Immature natural killer cell (primary cell): ENCODE data around the gene ZBTB3. TPM values are rescaled to one million over a fixed set of nuclear protein-coding genes. Genes with fewer than 3 reads are reported as not detected.
A peak's percentile ranks its signal among the peaks of the same experiment; 100 is the strongest.

ENCODE experiments used
- DNase-seq, 3 donors: peaks; one replicate each; pipeline ENCODE4 v3.0.0; 2022; ENCODE audit warnings: mixed read lengths in 1 of 3
- H3K27ac Mint-ChIP-seq, 6 donors: one replicate each; pipeline ENCODE4 v1.8.0; 2020; ENCODE audit warnings: mixed read lengths in 6 of 6, mild to moderate bottlenecking in 5 of 6, inconsistent platforms in 4 of 6, moderate library complexity in 3 of 6
- H3K27me3 Mint-ChIP-seq, 3 donors: one replicate each; pipeline ENCODE4 v1.8.0; 2020 to 2021; ENCODE audit warnings: low read depth in 3 of 3, mild to moderate bottlenecking in 3 of 3, mixed read lengths in 3 of 3, moderate library complexity in 3 of 3, inconsistent platforms in 1 of 3
- H3K36me3 Mint-ChIP-seq, 3 donors: one replicate each; pipeline ENCODE4 v1.8.0; 2020; ENCODE audit warnings: mixed read lengths in 3 of 3, inconsistent platforms in 2 of 3, mild to moderate bottlenecking in 2 of 3
- H3K4me1 Mint-ChIP-seq, 2 donors: one replicate each; pipeline ENCODE4 v1.8.0; 2020; ENCODE audit warnings: inconsistent platforms in 2 of 2, mild to moderate bottlenecking in 2 of 2, mixed read lengths in 2 of 2, moderate library complexity in 1 of 2
- H3K4me3 Mint-ChIP-seq, 5 donors: one replicate each; pipeline ENCODE4 v1.8.0; 2020; ENCODE audit warnings: mild to moderate bottlenecking in 5 of 5, mixed read lengths in 5 of 5, inconsistent platforms in 3 of 5, moderate library complexity in 3 of 5
- H3K9me3 Mint-ChIP-seq, 6 donors: one replicate each; pipeline ENCODE4 v1.8.0; 2020; ENCODE audit warnings: mild to moderate bottlenecking in 6 of 6, mixed read lengths in 6 of 6, inconsistent platforms in 4 of 6, moderate library complexity in 3 of 6
- polyA plus RNA-seq, 3 donors: library from polyadenylated mRNA; unstranded; fragments of 300-500 nt; fragmentation: Illumina TruSeq; gene quantifications; one replicate each; pipeline ENCODE4 v1.2.3, GENCODE V29; 2021

Gene ZBTB3
- polyA plus RNA-seq, 3 donors from 2014 or later, result 4.1 to 14.2 (median 5.5) TPM

GRCh38 chr11:62719302-62719978, 34.5 kb downstream of the ZBTB3 start:
- H3K9me3 Mint-ChIP-seq, result no peaks in the 10 kb centered on the region
- peaks cover 27 to 40% of the 10 kb centered on the region in 2 donors for H3K4me1 Mint-ChIP-seq
- H3K36me3 Mint-ChIP-seq, result peaks cover 40 to 79% (median 65%) of the 10 kb centered on the region in 3 donors
- no peak for DNase-seq
- peak overlapping the region in 2 of 6 donors; percentile 40 for H3K27ac Mint-ChIP-seq
- no peaks in the 10 kb centered on the region for H3K27me3 Mint-ChIP-seq
- H3K4me3 Mint-ChIP-seq, result no peak overlapping the region

- H3K4me1 Mint-ChIP-seq, result peaks cover 13 to 35% of the 10 kb centered on the region in 2 donors
- H3K27me3 Mint-ChIP-seq, result no peaks in the 10 kb centered on the region
- H3K9me3 Mint-ChIP-seq, result no peaks in the 10 kb centered on the region
- H3K4me3 Mint-ChIP-seq, result no peak overlapping the region
- DNase-seq, result no peak
- H3K36me3 Mint-ChIP-seq, result peaks cover 37 to 59% (median 49%) of the 10 kb centered on the region in 3 donors
- H3K27ac Mint-ChIP-seq, result no peak overlapping the region
These were observed 37.1 kb downstream of the ZBTB3 start for GRCh38 chr11:62716816-62717215.

- H3K4me3 Mint-ChIP-seq, result no peak overlapping the region
- H3K27ac Mint-ChIP-seq, result peak overlapping the region in 2 of 6 donors; percentile 12 to 23
- peaks cover 13 to 35% of the 10 kb centered on the region in 2 donors for H3K4me1 Mint-ChIP-seq
- peaks cover 31 to 53% (median 43%) of the 10 kb centered on the region in 3 donors for H3K36me3 Mint-ChIP-seq
- H3K27me3 Mint-ChIP-seq, result no peaks in the 10 kb centered on the region
- no peak for DNase-seq
- no peaks in the 10 kb centered on the region for H3K9me3 Mint-ChIP-seq
These were observed 37.8 kb downstream of the ZBTB3 start for GRCh38 chr11:62716206-62716605.

- no peak for DNase-seq
- no peak overlapping the region for H3K4me3 Mint-ChIP-seq
- peaks cover 14 to 38% of the 10 kb centered on the region in 2 donors for H3K4me1 Mint-ChIP-seq
- H3K9me3 Mint-ChIP-seq, result no peaks in the 10 kb centered on the region
- peak overlapping the region in 5 of 6 donors; percentile 8 to 59 (median 23) for H3K27ac Mint-ChIP-seq
- peaks cover 26 to 48% (median 38%) of the 10 kb centered on the region in 3 donors for H3K36me3 Mint-ChIP-seq
- H3K27me3 Mint-ChIP-seq, result no peaks in the 10 kb centered on the region
These were observed 38.5 kb downstream of the ZBTB3 start for GRCh38 chr11:62715150-62716130.

GRCh38 chr11:62713343-62713742, 40.6 kb downstream of the ZBTB3 start:
- H3K27ac Mint-ChIP-seq, result peak overlapping the region; percentile 28 to 90 (median 71)
- no peak overlapping the region for H3K4me3 Mint-ChIP-seq
- no peaks in the 10 kb centered on the region for H3K9me3 Mint-ChIP-seq
- no peak for DNase-seq
- peaks cover 15 to 39% (median 29%) of the 10 kb centered on the region in 3 donors for H3K36me3 Mint-ChIP-seq
- H3K27me3 Mint-ChIP-seq, result peaks cover 2 to 6% (median 4%) of the 10 kb centered on the region in 3 donors
- peaks cover 30 to 52% of the 10 kb centered on the region in 2 donors for H3K4me1 Mint-ChIP-seq

- peak overlapping the region; percentile 18 to 90 (median 71) for H3K27ac Mint-ChIP-seq
- H3K27me3 Mint-ChIP-seq, result peaks cover 2 to 6% (median 4%) of the 10 kb centered on the region in 3 donors
- H3K36me3 Mint-ChIP-seq, result peaks cover 11 to 34% (median 25%) of the 10 kb centered on the region in 3 donors
- DNase-seq, result no peak
- no peaks in the 10 kb centered on the region for H3K9me3 Mint-ChIP-seq
- H3K4me3 Mint-ChIP-seq, result peak overlapping the region in 2 of 5 donors; percentile 13
- H3K4me1 Mint-ChIP-seq, result peaks cover 30 to 53% of the 10 kb centered on the region in 2 donors
These were observed 41.1 kb downstream of the ZBTB3 start for GRCh38 chr11:62712861-62713260.

GRCh38 chr11:62712276-62712812, 41.6 kb downstream of the ZBTB3 start:
- Mint-ChIP-seq H3K4me3 (peak overlapping the region in 1 of 5 donors; percentile 15), H3K36me3 (peaks cover 10 to 32% (median 23%) of the 10 kb centered on the region in 3 donors)

GRCh38 chr11:62710001-62710345, 44.0 kb downstream of the ZBTB3 start:
- Mint-ChIP-seq H3K27ac (peak overlapping the region; percentile 94 to 98 (median 97)), H3K4me3 (peak overlapping the region; percentile 91 to 96 (median 93)), H3K27me3 (peaks cover 2 to 11% (median 8%) of the 10 kb centered on the region in 3 donors), H3K36me3 (peaks cover 4 to 11% (median 5%) of the 10 kb centered on the region in 3 donors), H3K4me1 (peaks cover 49 to 68% of the 10 kb centered on the region in 2 donors), H3K9me3 (no peaks in the 10 kb centered on the region)
- no peak for DNase-seq

More at GRCh38 chr11:62712276-62712812, 41.6 kb downstream of the ZBTB3 start:
- H3K27ac Mint-ChIP-seq, result peak overlapping the region; percentile 26 to 90 (median 74)
- peaks cover 33 to 53% of the 10 kb centered on the region in 2 donors for H3K4me1 Mint-ChIP-seq
- DNase-seq, result no peak
- H3K9me3 Mint-ChIP-seq, result no peaks in the 10 kb centered on the region
- H3K27me3 Mint-ChIP-seq, result peaks cover 2 to 6% (median 4%) of the 10 kb centered on the region in 3 donors

GRCh38 chr11:62709247-62710000, 44.5 kb downstream of the ZBTB3 start:
- H3K36me3 Mint-ChIP-seq, result peaks cover 4 to 7% (median 5%) of the 10 kb centered on the region in 3 donors

GRCh38 chr11:62708793-62709192, 45.2 kb downstream of the ZBTB3 start:
- DNase-seq, result no peak
- Mint-ChIP-seq H3K4me3 (peak overlapping the region; percentile 91 to 96 (median 93)), H3K27ac (peak overlapping the region; percentile 94 to 98 (median 97)), H3K36me3 (peaks cover 4 to 7% (median 5%) of the 10 kb centered on the region in 3 donors), H3K9me3 (no peaks in the 10 kb centered on the region), H3K4me1 (peaks cover 49 to 69% of the 10 kb centered on the region in 2 donors), H3K27me3 (peaks cover 2 to 11% (median 8%) of the 10 kb centered on the region in 3 donors)

More at GRCh38 chr11:62709247-62710000, 44.5 kb downstream of the ZBTB3 start:
- Mint-ChIP-seq H3K27ac (peak overlapping the region; percentile 94 to 98 (median 97)), H3K27me3 (peaks cover 2 to 11% (median 8%) of the 10 kb centered on the region in 3 donors), H3K4me1 (peaks cover 49 to 69% of the 10 kb centered on the region in 2 donors), H3K4me3 (peak overlapping the region; percentile 91 to 96 (median 93)), H3K9me3 (no peaks in the 10 kb centered on the region)
- DNase-seq, result peak; percentile 95 to 96 (median 96)

- H3K27ac Mint-ChIP-seq, result peak overlapping the region; percentile 94 to 98 (median 97)
- H3K4me1 Mint-ChIP-seq, result peaks cover 48 to 66% of the 10 kb centered on the region in 2 donors
- peaks cover 2 to 11% (median 8%) of the 10 kb centered on the region in 3 donors for H3K27me3 Mint-ChIP-seq
- peaks cover 1 to 5% (median 5%) of the 10 kb centered on the region in 3 donors for H3K36me3 Mint-ChIP-seq
- H3K4me3 Mint-ChIP-seq, result peak overlapping the region; percentile 91 to 96 (median 93)
- DNase-seq, result no peak
- H3K9me3 Mint-ChIP-seq, result no peaks in the 10 kb centered on the region
These were observed 45.6 kb downstream of the ZBTB3 start for GRCh38 chr11:62708392-62708791.

GRCh38 chr11:62707277-62707861, 46.6 kb downstream of the ZBTB3 start, which contains the start of the genes BSCL2 and GNG3:
Gene BSCL2 (minus strand): TSS chr11:62707424. CDS start chr11:62707195, 229 bp downstream.
Gene GNG3 (plus strand): TSS chr11:62707676. CDS start chr11:62708296, 620 bp downstream.
- peak within 1 kb of the TSS; percentile 94 to 98 (median 97) for H3K27ac Mint-ChIP-seq
- H3K27me3 Mint-ChIP-seq, result peaks cover 2 to 11% (median 8%) of the 10 kb centered on the region in 3 donors
- H3K4me1 Mint-ChIP-seq, result peaks cover 47 to 56% of the 10 kb centered on the region in 2 donors
- no peak for DNase-seq
- H3K9me3 Mint-ChIP-seq, result no peaks in the 10 kb centered on the region
- H3K4me3 Mint-ChIP-seq, result peak within 1 kb of the TSS; percentile 91 to 96 (median 93)
- H3K36me3 Mint-ChIP-seq, result peaks cover 0 to 5% (median 3%) of the 10 kb centered on the region in 3 donors
